Measurements from ENCODE around the gene SKI. TPM values are rescaled to one million over a fixed set of nuclear protein-coding genes. Genes with fewer than 3 reads are reported as not detected.

Gene SKI
- total RNA-seq, 2 experiments from 2014 or later: 29.9 to 30.2 TPM

DNA sequence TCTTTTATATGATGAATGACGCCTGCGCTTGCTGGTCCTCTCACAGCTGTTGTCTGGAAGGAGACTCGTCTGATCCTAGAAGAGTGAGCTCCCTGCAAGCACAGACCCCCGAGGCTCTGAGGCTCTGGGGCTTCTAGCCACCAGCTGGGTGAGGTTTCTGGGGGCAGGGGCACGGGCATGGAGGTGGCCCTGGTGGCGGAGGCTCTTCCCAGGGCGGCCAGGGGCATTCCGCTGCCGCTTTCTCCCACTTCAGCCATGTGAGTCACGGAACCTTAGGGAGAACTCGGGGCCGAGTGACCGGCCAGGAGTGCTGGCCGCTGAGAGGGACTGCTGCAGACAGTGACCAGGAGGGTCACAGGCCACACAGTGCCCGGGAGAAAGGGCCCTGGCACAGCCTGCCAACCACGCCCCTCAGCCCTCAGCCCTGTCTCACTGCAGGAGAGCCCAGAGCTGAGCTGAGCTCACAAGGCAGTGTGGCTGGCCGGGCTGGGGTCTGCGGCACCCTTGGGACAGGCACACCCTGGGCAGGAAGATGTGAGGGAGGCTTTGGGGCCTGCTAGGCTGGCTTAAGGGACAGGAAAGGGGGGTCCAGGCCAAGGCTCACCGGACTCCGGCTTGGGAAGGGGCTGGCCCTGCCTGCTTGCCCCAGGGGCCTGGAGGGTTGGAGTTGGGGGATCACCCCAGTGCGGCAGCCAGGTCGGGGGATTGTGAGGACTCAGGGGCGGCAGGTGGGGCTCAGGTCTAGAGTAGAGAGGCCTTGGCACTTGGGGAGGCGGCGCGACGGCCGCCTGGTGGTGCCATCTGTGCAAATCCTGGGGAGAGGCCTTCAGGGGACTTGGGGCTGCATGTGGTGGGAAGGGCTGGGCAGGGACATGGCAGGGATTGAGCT lies 127.5 kb downstream of the SKI start:
- ChIA-PET POLR2A (no interaction called here), CTCF (no interaction called here)

GRCh38 chr1:2356401-2356800 lies 128.3 kb downstream of the SKI start:
- CTCF ChIA-PET: interaction anchor here (3.3 kb wide), 1 partner anchor 25 kb away, joined by 10 read pairs; no protein-coding TSS in a partner anchor
- POLR2A ChIA-PET: no interaction called here

DNA sequence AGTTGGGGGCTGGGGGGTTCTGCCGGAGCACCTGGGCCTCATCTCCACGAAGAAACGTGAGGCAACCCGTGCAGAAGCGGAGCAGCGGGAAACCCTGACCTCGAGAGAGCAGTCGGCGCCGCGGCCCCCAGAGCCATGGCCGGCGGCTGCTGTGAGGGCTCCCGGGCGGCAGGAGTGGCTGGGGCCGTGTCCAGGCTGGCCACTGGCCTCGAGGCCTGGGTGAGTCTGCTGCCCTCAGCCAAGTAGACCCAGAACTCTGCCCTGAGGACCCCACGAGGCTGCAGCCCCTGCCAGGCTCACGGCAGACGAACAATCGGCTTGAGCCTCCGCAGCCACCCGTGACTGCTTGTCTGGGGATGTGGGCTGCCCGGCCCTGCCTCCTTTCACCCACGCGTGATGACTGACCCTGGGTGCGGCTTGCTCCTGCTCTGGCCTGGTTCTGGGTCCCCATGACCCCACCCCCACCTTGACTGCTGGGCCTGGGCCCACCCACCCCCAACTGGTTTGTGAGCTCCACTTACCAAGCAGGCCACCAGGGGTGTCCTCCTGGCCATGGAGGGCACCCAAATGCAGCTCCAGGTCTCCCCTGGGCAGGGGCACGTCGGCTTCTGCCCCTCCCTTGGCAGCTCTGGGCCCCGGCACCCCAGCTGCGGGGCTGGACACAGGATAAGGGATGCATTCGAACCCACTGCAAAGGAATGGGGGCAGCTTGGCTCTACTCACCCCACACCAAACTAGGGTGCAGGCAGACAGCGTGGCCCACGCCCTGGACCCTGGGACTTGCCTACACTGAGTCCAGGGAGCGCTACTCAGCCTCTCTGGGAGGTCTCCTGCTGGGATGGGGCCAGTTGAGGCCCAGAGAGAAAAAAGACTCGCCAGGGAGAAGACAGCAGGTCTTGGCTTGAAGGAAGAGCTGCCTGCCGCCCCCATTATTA lies 129.1 kb downstream of the SKI start:
- CTCF ChIA-PET: interaction anchor here (3.3 kb wide), 1 partner anchor 24 kb away, joined by 10 read pairs; no protein-coding TSS in a partner anchor
- POLR2A ChIA-PET: interaction anchor here (0.6 kb wide), 1 partner anchor 137 kb away, joined by 4 read pairs; no protein-coding TSS in a partner anchor

GRCh38 chr1:2358072-2358471 lies 130.0 kb downstream of the SKI start:
- POLR2A ChIA-PET: interaction anchor here (0.5 kb wide), 1 partner anchor 156 kb away, joined by 4 read pairs; no protein-coding TSS in a partner anchor
- CTCF ChIA-PET: interaction anchor here (3.3 kb wide), 1 partner anchor 23 kb away, joined by 10 read pairs; no protein-coding TSS in a partner anchor

- ChIA-PET CTCF (interaction anchor here (3.3 kb wide), 1 partner anchor 23 kb away, joined by 10 read pairs; no protein-coding TSS in a partner anchor), POLR2A (no interaction called here)
Observed at GRCh38 chr1:2358651-2359640, 130.8 kb downstream of the SKI start.

Other genes with a start within 250 kb of the SKI start
- not detected for gene CFAP74, start 224.5 kb upstream of the SKI start, total RNA-seq
- gene GABRD, start 209.0 kb upstream of the SKI start, total RNA-seq: not detected
- gene PRKCZ, start 177.9 kb upstream of the SKI start, total RNA-seq: 10 to 100 TPM; 12.6 to 13.2 TPM
- gene FAAP20, start 33.5 kb upstream of the SKI start, total RNA-seq: 10 to 100 TPM; 64.3 to 68.8 TPM
- gene MORN1, start 163.2 kb downstream of the SKI start, total RNA-seq: 1 to 10 TPM; 8.7 to 9.9 TPM
- gene RER1, start 163.5 kb downstream of the SKI start, total RNA-seq: 100 to 1,000 TPM; 188 to 209 TPM
- gene PEX10, start 184.2 kb downstream of the SKI start, total RNA-seq: 10 to 100 TPM; 22.6 to 24.2 TPM
- under 1 TPM; 0.80 to 0.84 TPM for gene PLCH2, start 248.0 kb downstream of the SKI start, total RNA-seq

All from activated CD8-positive, alpha-beta memory T cell treated with anti-CD3 and anti-CD28 coated beads for 36 hours (primary cell).